ENCODE results near the gene ZNF79. TPM values are rescaled to one million over a fixed set of nuclear protein-coding genes. Genes with fewer than 3 reads are reported as not detected.

ZNF79 gene
- total and polyA plus RNA-seq, 5 donors from 2014 or later, result 3.4 to 9.0 (median 7.6) TPM

DNA sequence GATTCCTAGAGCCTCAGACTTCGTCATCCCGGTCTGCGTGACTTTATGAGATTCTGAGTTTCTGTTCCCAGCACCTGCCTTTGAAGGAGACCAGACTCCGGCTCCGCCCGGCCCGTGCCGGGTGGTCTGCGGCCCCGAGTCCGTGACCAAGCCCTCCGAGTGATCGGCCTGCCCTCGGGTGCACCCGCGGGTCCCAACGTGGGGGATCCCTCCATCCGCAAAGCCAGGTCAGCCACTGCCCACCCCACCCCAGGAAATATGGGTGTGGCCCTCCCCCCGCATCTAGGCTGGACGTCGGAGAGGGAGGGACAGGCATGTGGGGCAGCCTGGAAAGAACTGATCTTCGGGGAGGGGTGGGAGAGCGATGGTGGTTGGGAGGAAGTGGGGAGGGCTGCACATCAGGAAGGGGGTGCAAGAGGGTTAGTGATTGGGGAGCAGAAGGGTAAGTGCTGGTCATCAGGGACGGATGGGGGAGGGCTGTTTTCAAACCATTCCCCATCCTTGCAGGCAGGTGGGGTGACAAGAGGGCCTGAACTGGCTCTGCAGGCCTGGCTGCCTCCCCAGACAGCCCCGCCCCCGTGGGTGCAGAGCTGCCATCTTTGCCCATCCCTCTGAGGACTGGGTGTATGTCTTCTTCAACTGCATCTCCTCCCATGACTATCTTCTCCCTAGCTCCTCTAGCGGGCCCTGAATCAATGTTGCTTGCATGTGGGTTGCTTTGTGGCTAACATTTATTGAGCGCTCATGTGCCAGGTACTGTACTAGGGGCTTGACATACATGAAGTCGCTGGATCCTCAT, 27.9 kb downstream of the ZNF79 start:
- DNase-seq (peak; percentile 19 to 62 (median 37)), ATAC-seq (ENCODE audit: low read depth in 2 of 2) (no peak)
- Histone ChIP-seq H3K4me3 (ENCODE audit: low read depth, low read length) (peak overlapping the region; percentile 83), H3K27me3 (ENCODE audit: control insufficient read depth, insufficient read depth, low read length) (no peaks in the 10 kb centered on the region), H3K9me3 (ENCODE audit: control insufficient read depth in 2 of 2, low read length in 2 of 2) (no peaks in the 10 kb centered on the region), H3K4me1 (ENCODE audit: control insufficient read depth, insufficient read depth, low read length, poor library complexity, severe bottlenecking) (peaks cover 33% of the 10 kb centered on the region), H3K27ac (ENCODE audit: insufficient read depth, low read length, poor library complexity, severe bottlenecking) (peak overlapping the region; percentile 88), H3K36me3 (ENCODE audit: control insufficient read depth, insufficient read depth, low read length) (peaks cover 32% of the 10 kb centered on the region)
- H3K4me3 Mint-ChIP-seq, result peak overlapping the region; percentile 96 to 100 (median 98)
- H3K4me1 Mint-ChIP-seq, result peaks cover 7 to 56% (median 34%) of the 10 kb centered on the region in 4 donors
- no peaks in the 10 kb centered on the region for H3K9me3 Mint-ChIP-seq
- H3K27ac Mint-ChIP-seq, result peak overlapping the region in 2 of 3 donors; percentile 96 to 97
- peaks cover 6% of the 10 kb centered on the region for H3K27me3 Mint-ChIP-seq
- peaks cover 38% of the 10 kb centered on the region for H3K36me3 Mint-ChIP-seq

DNA sequence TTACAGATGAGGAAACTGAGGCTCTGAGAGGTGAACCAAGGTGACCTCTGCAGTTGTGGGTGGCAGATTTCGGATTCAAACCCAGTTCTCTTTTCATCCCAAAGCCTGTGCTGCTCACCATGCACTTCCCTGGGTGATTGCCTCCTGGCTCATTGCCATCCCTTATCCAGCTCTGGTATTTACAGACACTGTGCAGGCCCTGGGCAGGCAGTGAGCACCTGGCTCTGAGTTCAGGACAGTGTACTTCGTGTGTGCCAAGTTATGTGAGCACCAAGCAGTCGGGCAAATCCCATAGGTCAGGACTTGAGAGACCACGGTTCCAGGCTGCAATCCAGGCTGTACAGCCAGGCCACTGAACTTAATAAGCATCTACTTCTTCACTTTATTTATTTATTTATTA, 28.5 kb downstream of the ZNF79 start:
- H3K4me1 Mint-ChIP-seq, result peaks cover 7 to 57% (median 32%) of the 10 kb centered on the region in 4 donors
- H3K27me3 ChIP-seq (ENCODE audit: control insufficient read depth, insufficient read depth, low read length), result no peaks in the 10 kb centered on the region

DNA sequence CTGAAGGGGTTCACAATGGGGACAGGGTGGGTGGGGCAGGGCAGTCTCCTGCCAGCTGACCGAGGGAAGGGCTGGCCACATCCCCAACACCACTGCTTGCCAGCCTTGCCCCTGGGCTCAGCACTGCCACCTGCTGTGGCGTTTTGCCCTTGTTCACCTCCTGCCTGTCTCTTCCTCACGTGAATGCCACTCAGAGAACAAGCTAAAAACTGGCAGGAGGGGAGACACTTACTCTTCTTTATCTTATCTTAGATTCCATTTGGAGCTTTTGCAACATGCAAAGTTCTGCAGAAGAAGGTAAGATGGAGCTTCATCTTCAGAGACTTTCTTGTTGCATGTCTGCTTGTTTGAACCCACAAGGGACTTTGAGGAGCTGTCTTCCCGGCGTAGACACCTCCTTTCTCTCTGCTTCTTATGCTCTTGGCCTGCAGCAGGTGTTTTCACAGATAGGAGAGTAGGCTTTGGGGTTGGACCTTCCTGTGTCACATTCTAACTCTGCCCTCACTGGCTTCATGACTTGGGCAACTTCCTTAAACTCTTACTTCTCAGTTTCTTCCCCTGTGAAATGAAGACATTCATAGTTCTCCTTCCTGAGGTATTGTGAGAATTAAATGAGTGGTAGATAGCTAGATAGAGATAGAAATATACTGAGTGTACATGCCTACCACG, 31.3 kb downstream of the ZNF79 start:
- DNase-seq (peak in 1 of 3 donors; percentile 37), ATAC-seq (ENCODE audit: low read depth in 2 of 2) (no peak)
- Mint-ChIP-seq H3K4me1 (peaks cover 0 to 29% (median 12%) of the 10 kb centered on the region in 4 donors), H3K9me3 (no peaks in the 10 kb centered on the region), H3K27me3 (peaks cover 6% of the 10 kb centered on the region), H3K4me3 (peak overlapping the region in 2 of 4 donors; percentile 4 to 68), H3K36me3 (peaks cover 12% of the 10 kb centered on the region), H3K27ac (no peak overlapping the region)
- Histone ChIP-seq H3K27me3 (ENCODE audit: control insufficient read depth, insufficient read depth, low read length) (no peaks in the 10 kb centered on the region), H3K27ac (ENCODE audit: insufficient read depth, low read length, poor library complexity, severe bottlenecking) (no peak overlapping the region), H3K4me3 (ENCODE audit: low read depth, low read length) (no peak overlapping the region), H3K9me3 (ENCODE audit: control insufficient read depth in 2 of 2, low read length in 2 of 2) (no peaks in the 10 kb centered on the region), H3K4me1 (ENCODE audit: control insufficient read depth, insufficient read depth, low read length, poor library complexity, severe bottlenecking) (peaks cover 13% of the 10 kb centered on the region), H3K36me3 (ENCODE audit: control insufficient read depth, insufficient read depth, low read length) (peaks cover 25% of the 10 kb centered on the region)

More for the DNA sequence above, 28.5 kb downstream of the ZNF79 start:
- Mint-ChIP-seq H3K4me3 (peak overlapping the region; percentile 96 to 100 (median 98)), H3K9me3 (no peaks in the 10 kb centered on the region), H3K36me3 (peaks cover 35% of the 10 kb centered on the region), H3K27me3 (peaks cover 6% of the 10 kb centered on the region), H3K27ac (peak overlapping the region in 1 of 3 donors; percentile 96)
- Histone ChIP-seq H3K4me3 (ENCODE audit: low read depth, low read length) (peak overlapping the region; percentile 41), H3K9me3 (ENCODE audit: control insufficient read depth in 2 of 2, low read length in 2 of 2) (no peaks in the 10 kb centered on the region), H3K4me1 (ENCODE audit: control insufficient read depth, insufficient read depth, low read length, poor library complexity, severe bottlenecking) (peaks cover 33% of the 10 kb centered on the region), H3K36me3 (ENCODE audit: control insufficient read depth, insufficient read depth, low read length) (peaks cover 31% of the 10 kb centered on the region), H3K27ac (ENCODE audit: insufficient read depth, low read length, poor library complexity, severe bottlenecking) (no peak overlapping the region)
- no peak for DNase-seq
- no peak for ATAC-seq (ENCODE audit: low read depth in 2 of 2)

DNA sequence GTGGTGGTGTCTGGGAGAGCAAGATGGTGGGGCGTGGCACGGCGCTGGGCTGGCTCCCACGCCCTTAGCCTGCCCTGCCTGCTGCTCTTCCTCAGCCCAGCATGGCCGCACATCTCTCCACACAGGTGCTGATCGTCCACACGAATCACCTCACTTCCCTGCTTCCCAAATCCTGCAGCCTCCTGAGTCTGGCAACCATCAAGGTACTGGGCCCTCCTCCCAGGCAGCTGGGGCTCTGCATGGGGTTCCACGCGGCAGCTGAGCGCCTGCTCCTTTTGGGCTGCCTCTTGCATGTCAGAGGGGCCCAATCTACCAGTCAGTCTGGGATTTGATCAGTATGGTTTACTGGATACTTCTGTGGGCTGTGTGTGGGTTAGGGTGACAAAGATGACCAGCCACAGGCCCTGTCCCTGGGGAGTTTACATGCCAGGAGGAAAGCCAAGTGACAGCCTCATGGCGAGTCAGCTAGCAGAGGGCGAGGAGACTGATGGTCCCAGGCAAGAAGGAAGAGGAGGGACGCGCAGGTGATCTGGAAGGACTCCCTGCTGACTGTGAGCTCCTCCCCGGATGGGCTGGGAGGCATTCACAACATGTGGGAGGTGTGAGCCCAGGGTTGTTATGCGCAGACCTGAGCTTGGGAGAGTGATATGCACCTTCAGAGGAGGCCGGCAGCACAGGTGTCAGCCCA, 33.2 kb downstream of the ZNF79 start:
- DNase-seq, result no peak
- Histone ChIP-seq H3K4me3 (ENCODE audit: low read depth, low read length) (no peak overlapping the region), H3K4me1 (ENCODE audit: control insufficient read depth, insufficient read depth, low read length, poor library complexity, severe bottlenecking) (peaks cover 2% of the 10 kb centered on the region), H3K36me3 (ENCODE audit: control insufficient read depth, insufficient read depth, low read length) (peaks cover 39% of the 10 kb centered on the region), H3K27ac (ENCODE audit: insufficient read depth, low read length, poor library complexity, severe bottlenecking) (no peak overlapping the region), H3K27me3 (ENCODE audit: control insufficient read depth, insufficient read depth, low read length) (no peaks in the 10 kb centered on the region), H3K9me3 (ENCODE audit: control insufficient read depth in 2 of 2, low read length in 2 of 2) (no peaks in the 10 kb centered on the region)
- peaks cover 0 to 2% (median 0%) of the 10 kb centered on the region in 7 donors for H3K9me3 Mint-ChIP-seq
- no peak overlapping the region for H3K4me3 Mint-ChIP-seq
- peaks cover 0 to 17% (median 4%) of the 10 kb centered on the region in 4 donors for H3K4me1 Mint-ChIP-seq
- ATAC-seq (ENCODE audit: low read depth in 2 of 2), result no peak
- H3K27ac Mint-ChIP-seq, result no peak overlapping the region
- H3K36me3 Mint-ChIP-seq, result peaks cover 20% of the 10 kb centered on the region
- H3K27me3 Mint-ChIP-seq, result no peaks in the 10 kb centered on the region

DNA sequence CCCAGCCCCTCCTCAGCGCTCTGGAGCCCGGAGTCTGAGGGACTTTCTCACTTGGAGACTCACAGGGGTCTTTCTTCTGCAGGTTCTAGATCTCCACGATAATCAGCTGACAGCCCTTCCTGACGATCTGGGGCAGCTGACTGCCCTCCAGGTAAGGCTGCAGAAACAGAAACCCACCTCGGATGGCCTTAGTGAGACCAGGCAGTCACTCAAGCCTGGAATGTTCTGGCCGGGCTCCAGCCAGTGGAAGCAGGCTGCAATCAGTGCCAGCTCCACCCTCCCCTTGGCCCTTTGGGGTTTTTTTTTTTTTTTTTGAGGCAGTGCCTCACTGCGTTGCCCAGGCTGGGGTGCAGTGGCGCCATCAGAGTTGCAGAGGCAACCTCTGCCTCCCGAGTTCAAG, 34.7 kb downstream of the ZNF79 start:
- no peaks in the 10 kb centered on the region for H3K27me3 Mint-ChIP-seq
- H3K36me3 Mint-ChIP-seq, result peaks cover 33% of the 10 kb centered on the region
- H3K27ac Mint-ChIP-seq, result no peak overlapping the region

DNA sequence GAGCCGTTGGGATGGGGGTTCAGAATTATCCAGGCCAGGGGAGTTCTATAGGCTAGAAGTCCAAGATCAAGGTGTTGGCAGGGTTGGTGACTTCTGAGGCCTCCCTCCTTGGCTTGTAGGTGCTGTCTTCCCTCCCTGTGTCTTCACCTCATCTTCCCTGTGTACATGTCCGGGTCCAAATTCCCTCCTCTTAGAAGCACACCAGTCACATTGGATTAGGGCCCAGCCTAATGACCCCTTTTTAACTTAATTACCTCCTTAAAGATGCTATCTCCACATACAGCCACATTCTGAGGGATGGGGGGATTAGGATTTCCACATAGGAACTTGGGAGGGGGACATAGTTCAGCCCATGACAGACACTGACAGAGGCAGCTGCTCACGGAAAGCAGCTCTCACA, 39.2 kb downstream of the ZNF79 start:
- peaks cover 28% of the 10 kb centered on the region for H3K36me3 Mint-ChIP-seq
- Histone ChIP-seq H3K36me3 (ENCODE audit: control insufficient read depth, insufficient read depth, low read length) (peaks cover 47% of the 10 kb centered on the region), H3K4me3 (ENCODE audit: low read depth, low read length) (no peak overlapping the region), H3K27me3 (ENCODE audit: control insufficient read depth, insufficient read depth, low read length) (no peaks in the 10 kb centered on the region), H3K4me1 (ENCODE audit: control insufficient read depth, insufficient read depth, low read length, poor library complexity, severe bottlenecking) (no peaks in the 10 kb centered on the region), H3K9me3 (ENCODE audit: control insufficient read depth in 2 of 2, low read length in 2 of 2) (no peaks in the 10 kb centered on the region), H3K27ac (ENCODE audit: insufficient read depth, low read length, poor library complexity, severe bottlenecking) (no peak overlapping the region)
- peaks cover 0 to 2% (median 0%) of the 10 kb centered on the region in 7 donors for H3K9me3 Mint-ChIP-seq
- DNase-seq (no peak), ATAC-seq (ENCODE audit: low read depth in 2 of 2) (no peak)
- H3K4me3 Mint-ChIP-seq, result no peak overlapping the region
- H3K27ac Mint-ChIP-seq, result no peak overlapping the region
- H3K4me1 Mint-ChIP-seq, result no peaks in the 10 kb centered on the region
- H3K27me3 Mint-ChIP-seq, result no peaks in the 10 kb centered on the region

More for the DNA sequence above, 34.7 kb downstream of the ZNF79 start:
- no peak overlapping the region for H3K4me3 Mint-ChIP-seq
- H3K9me3 Mint-ChIP-seq, result peaks cover 0 to 2% (median 0%) of the 10 kb centered on the region in 7 donors
- Histone ChIP-seq H3K27me3 (ENCODE audit: control insufficient read depth, insufficient read depth, low read length) (no peaks in the 10 kb centered on the region), H3K36me3 (ENCODE audit: control insufficient read depth, insufficient read depth, low read length) (peaks cover 51% of the 10 kb centered on the region), H3K4me3 (ENCODE audit: low read depth, low read length) (no peak overlapping the region), H3K9me3 (ENCODE audit: control insufficient read depth in 2 of 2, low read length in 2 of 2) (no peaks in the 10 kb centered on the region), H3K27ac (ENCODE audit: insufficient read depth, low read length, poor library complexity, severe bottlenecking) (no peak overlapping the region), H3K4me1 (ENCODE audit: control insufficient read depth, insufficient read depth, low read length, poor library complexity, severe bottlenecking) (no peaks in the 10 kb centered on the region)
- DNase-seq (no peak), ATAC-seq (ENCODE audit: low read depth in 2 of 2) (no peak)
- peaks cover 0 to 9% (median 3%) of the 10 kb centered on the region in 4 donors for H3K4me1 Mint-ChIP-seq

DNA sequence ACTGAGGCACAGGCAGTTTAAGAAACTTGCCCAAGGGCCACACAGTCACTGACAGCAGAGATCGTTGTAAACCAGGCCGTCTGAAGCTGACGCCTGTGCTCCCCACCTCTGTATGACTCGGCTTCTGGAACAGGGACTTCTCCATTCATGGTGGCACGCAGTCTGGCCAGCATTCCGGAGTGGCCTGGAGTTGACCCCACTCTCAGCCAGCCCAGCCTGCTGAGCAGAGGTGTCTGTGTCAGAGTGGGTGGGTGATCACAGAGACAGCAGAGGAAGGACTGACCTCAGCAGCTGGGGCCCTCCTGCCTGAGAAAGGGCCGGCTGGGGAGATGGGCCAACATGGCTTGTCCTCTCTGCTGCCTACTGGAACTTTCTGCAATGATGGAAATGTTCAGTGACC, 39.7 kb downstream of the ZNF79 start:
- Histone ChIP-seq H3K27me3 (ENCODE audit: control insufficient read depth, insufficient read depth, low read length) (no peaks in the 10 kb centered on the region), H3K9me3 (ENCODE audit: control insufficient read depth in 2 of 2, low read length in 2 of 2) (no peaks in the 10 kb centered on the region), H3K4me1 (ENCODE audit: control insufficient read depth, insufficient read depth, low read length, poor library complexity, severe bottlenecking) (no peaks in the 10 kb centered on the region), H3K27ac (ENCODE audit: insufficient read depth, low read length, poor library complexity, severe bottlenecking) (no peak overlapping the region), H3K4me3 (ENCODE audit: low read depth, low read length) (no peak overlapping the region), H3K36me3 (ENCODE audit: control insufficient read depth, insufficient read depth, low read length) (peaks cover 44% of the 10 kb centered on the region)
- H3K27ac Mint-ChIP-seq, result no peak overlapping the region
- no peaks in the 10 kb centered on the region for H3K27me3 Mint-ChIP-seq
- H3K4me1 Mint-ChIP-seq, result no peaks in the 10 kb centered on the region
- DNase-seq (no peak), ATAC-seq (ENCODE audit: low read depth in 2 of 2) (no peak)
- no peak overlapping the region for H3K4me3 Mint-ChIP-seq
- H3K36me3 Mint-ChIP-seq, result peaks cover 28% of the 10 kb centered on the region
- H3K9me3 Mint-ChIP-seq, result peaks cover 0 to 2% (median 0%) of the 10 kb centered on the region in 7 donors
